NOMO-1 treated with dmso at 0.1 percent for 144 hours (cell line): ENCODE results near the gene HOXA4.

ENCODE experiments used
- DNase-seq: peaks from one replicate; lab custom pipeline; 2025; ENCODE audit not compliant: unreplicated experiment; lab: John Stamatoyannopoulos, UW

HOXA4 gene

DNA sequence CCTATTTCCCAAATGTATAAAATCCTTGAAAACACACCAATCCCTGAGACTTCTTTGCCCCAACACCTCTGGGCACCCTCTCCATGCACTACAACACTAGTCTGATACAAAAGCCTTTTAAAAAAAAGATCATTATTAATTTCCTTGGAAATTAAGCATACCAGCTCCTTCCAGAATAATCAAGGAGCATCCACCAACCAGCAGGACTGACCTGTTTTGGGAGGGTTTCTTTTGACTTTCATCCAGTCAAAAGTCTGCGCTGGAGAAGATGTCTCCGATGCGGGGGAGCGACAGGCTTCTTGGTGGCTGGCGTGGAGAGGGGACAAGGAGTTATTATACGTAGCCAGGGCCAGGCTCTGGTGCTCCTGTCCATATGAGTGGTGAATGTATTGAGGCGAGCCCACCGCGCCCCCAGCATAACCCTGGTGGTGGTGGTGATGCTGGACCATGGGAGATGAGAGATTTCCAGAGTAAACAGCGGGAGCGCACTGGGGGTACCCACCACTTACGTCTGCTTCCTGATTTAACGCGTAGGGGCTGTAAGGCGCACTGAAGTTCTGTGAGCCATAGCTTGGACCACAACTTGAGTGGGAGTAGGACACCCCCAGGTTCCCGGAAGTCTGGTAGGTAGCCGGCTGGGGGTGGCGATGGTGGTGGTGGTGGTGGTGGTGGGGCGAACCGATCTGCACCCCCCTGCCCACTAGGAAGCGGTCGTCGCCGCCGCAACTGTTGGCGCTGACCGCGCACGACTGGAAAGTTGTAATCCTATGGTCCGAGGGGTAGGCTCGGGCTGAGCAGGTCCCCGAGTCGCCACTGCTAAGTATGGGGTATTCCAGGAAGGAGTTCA, 35.3 kb downstream of the HOXA4 start:
- DNase-seq, result no peak

DNA sequence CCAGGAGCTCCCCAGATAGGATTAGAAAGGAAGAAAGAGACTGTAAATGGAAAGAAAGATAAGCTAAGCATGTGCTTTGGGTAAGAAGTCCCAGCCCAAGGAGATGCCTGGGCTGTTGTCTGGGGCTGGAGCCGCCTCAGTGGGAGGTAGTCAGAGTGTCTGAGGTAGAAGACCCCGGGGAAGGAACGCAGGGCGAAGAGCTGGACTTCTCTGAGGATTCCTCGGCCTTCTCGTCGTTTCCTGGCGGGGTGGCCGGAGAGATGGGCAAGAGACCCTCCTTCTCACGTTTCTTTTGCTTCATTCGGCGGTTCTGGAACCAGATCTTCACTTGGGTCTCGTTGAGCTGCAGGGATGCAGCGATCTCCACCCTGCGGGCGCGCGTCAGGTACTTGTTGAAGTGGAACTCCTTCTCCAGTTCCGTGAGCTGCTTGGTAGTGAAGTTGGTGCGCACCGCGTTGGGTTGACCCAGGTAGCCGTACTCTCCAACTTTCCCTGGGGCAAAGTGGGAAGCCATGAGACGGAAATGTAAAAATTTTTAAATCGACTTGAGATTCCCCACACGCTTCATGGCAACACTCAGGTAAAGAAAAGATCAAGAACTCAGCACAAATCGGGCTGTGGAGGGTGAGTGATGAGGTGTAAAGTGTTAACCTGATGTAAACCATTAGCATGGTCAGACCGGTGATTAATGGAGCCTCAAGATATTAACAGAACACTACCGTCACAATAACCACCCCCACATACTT, 36.1 kb downstream of the HOXA4 start:
- no peak for DNase-seq

- no peak for DNase-seq
Observed at GRCh38 chr7:27093184-27093895, 37.2 kb downstream of the HOXA4 start.

- no peak for DNase-seq
Observed at GRCh38 chr7:27092819-27093110, 37.8 kb downstream of the HOXA4 start.

- no peak for DNase-seq
Observed at GRCh38 chr7:27091941-27092818, 38.4 kb downstream of the HOXA4 start.

- DNase-seq, result no peak
Observed at GRCh38 chr7:27091105-27091504, 39.5 kb downstream of the HOXA4 start.

DNA sequence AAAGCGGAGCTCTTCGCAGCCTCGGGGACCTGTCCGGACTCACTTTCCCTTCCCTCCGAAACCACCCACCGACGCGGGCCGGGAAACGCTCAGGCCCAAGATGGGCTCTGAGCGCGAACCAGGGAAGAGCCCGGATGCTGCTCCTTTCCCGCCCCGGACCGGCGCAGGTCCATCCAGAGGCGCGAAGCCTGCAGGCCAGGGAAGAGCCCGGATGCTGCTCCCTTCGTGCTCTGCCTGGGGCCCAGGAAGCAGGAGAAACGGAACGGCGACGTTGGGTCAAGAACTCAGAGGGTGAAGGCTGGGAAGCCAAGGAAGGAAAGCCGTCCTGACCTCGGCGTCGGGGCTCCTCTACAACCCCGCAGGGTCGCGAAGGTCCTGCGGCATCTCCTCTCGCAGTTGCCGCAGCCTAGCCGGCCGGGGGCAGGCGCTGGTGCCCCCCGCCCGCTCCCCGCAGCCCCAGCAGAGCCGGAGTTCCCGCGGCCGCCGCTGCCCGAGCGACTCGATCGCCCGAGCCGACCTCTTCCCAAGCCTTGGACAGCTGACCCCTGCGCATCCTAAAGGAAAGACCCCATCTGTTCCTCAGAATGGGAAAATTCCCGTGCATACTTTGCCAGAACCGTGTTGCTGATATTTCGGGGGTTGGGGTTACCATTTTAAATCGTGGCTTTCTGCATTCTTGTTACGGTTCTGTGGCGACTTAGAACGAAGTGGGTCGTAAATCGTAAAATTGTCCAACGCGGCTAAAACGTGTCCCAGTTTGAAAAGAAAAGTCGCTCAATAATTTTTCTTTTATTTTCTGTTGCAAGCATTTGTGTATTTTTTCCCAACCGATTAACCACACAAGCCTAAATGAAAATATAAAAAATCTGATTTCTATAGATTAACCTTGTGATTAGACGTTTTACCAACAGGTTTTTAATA, 42.3 kb downstream of the HOXA4 start:
- DNase-seq, result no peak

DNA sequence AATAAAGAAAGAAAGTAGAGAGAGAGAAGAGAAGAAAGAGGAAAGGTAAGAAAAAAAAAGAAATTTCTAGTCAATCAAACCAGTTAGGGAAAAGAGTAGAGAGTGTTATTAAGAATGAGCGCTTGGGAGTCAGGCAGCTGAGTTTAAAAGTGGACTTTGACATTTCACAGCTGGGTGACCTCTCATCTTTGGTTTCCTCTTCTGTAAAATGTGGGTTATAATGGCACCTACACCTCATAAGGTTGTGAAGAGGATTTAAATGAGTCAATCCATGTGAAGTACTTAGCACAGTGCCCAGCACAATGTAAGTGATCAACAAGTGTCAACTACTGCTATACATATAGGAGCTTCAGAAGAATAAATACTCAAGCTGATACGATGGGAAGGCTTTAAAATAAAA, 46.9 kb downstream of the HOXA4 start:
- DNase-seq, result no peak

DNA sequence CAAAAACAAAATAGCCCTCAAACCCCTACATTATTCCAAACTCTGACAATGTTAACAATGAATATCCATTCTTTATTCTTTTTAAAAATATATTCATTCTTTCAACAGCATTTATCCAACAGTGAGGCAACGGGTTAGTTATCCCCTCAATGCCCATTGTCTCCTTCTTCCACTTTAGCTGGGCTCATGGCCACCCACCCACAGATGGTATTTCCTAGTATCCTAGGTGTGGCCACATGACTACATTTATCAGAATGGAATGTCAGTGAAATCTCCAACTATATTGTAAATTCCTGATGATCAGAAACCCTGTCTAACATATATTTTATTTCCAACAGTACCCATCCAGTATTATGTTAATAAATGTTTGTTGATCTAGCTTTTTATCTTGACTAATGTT, 48.4 kb downstream of the HOXA4 start:
- DNase-seq, result no peak

GRCh38 chr7:27080844-27081436, 49.6 kb downstream of the HOXA4 start:
- DNase-seq, result no peak

DNA sequence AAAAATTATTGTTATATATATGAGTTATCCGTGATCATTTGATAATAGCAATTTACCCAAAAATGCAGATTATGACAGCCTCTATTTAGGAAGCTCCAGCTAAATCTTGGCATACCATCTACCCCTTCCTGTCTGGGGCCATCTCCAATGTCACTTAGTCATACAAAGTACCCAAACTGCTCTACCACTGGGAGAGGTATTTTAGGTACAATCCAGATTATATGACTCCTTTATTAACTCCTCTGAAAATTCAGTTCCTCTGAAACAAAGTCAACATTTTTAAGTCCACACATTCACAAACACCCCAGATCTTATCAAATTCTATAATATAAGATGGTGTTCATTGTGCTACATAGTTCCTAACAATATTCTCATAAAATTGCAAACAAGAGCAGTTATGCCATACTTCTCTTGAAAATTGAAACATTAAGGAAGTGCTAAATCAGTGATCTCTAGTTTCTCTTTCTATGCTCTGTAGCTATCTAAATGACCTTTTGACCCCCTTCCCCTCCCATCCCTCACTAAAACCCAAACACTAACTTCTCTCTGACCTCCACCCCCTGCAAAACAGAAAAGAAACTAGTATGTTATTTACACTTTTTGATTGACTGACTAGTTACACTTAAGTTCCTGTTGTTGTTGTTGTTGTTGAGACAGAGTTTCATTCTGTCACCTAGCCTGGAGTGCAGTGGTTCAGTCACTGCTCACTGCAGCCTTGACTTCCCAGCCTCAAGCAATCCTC, 51.2 kb downstream of the HOXA4 start:
- peak; percentile 39 for DNase-seq

DNA sequence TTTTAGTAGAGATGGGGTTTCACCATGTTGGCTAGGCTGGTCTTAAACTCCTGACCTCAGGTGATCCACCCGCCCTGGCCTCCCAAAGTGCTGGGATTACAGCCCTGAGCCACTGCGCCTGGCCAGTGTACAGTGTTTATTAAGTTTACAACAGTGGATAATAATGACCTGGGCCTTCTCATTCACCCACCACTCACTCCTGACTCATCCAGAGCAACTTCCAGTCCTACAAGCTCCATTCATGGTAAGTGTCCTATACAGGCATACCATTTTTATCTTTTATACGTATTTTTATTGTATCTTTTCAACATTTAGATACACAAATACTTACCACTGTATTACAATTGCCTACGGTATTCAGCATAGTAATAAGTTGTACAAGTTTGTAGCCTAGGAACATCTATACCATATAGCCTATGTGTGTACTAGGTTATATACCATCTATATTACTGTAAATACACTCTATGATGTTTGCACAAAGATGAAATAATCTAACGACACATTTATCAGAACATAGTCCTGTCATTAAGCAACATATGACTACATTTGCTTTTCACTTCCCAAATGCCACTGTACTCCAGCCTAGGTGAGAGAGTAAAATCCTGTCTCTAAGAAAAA, 51.8 kb downstream of the HOXA4 start:
- no peak for DNase-seq
